Cerebellar cortex (tissue), 1 donor: ENCODE measurements around the gene STARD8.

Source experiments
- DNase-seq: peaks from one replicate; pipeline ENCODE4 v3.0.0-alpha.2; 2015; ENCODE audit warnings: low spot score

STARD8 gene

GRCh38 chrX:68753218-68753617 is 105.8 kb downstream of the STARD8 start:
- DNase-seq = no peak

DNA sequence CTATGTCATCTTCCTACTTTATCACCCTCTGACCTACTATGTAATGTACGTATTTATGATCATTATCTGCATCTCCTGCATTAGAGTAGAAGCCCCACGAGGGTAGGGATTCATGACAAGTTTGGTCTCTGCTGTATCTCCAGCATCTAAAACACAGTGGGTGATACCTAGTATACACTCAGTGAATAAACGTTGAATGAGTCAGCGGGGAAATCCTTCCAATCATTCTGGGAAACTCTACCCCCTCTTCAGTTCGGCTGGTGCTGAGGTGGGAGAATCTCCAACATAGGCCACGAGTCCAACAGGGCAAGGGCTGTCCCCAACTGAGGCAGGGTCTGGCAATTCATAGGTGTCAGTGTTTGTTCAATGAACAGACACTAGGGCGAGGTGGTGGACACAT is 106.9 kb downstream of the STARD8 start:
- no peak for DNase-seq

DNA sequence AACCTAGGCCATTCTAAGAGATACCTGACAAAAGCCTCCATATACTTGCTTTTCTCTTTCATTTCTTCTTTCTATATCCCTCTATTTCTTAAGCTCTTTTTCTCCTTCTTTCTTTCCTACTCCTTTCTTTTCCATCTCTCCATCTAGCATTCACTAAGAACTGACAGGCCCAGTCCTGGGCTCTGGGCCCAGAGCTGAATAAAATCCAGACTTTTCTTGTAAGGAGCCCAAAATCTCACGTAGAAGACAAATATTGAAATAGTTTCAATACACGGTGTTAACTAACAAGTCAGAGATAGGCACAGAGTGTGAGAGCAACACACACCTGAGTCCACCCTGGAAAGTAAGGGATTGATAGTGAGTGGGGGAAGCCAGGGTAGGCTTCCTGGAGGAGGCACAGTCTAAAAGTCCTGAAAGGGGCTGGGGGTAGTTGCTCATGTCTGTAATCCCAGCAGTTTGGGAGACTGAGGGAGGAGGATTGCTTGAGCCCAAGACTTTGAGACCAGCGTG is 108.2 kb downstream of the STARD8 start:
- no peak for DNase-seq

DNA sequence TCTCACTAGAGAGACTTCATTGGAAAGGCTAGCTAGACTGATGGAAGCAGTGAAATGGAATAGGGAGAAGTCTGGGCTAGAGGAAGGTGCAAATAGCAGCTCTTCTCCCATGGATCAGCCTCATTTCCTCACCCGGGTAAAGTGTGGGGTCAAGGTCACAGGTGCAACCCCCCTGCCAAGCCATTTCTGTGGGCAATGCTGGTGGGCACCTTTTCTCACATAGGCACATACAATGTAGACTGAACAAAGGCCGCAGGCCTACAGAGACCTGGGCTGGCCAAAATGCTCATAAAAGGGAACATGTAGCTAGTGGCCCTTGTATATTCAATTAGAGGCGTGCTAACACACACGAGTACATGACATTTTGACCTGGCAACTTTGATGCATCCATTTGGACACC is 109.9 kb downstream of the STARD8 start:
- no peak for DNase-seq

DNA sequence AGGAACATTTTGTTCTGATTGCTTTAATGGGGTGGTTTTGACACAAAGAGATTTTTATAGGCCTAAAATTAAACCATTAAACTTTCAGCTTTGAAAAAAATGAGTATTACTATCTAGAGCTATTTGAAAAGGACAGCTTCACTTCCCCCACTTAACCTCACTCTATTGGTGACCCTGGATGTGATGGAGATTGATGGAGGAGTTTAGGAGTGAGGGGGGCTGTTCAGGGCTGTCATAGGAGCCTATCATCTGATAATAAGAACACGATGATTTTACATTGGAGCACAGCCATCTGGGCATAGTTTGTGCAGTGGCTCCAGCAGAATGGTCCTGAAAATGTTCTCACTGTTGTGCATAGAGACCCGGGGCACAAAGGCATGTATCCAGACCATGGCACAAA is 110.3 kb downstream of the STARD8 start:
- DNase-seq = no peak

DNA sequence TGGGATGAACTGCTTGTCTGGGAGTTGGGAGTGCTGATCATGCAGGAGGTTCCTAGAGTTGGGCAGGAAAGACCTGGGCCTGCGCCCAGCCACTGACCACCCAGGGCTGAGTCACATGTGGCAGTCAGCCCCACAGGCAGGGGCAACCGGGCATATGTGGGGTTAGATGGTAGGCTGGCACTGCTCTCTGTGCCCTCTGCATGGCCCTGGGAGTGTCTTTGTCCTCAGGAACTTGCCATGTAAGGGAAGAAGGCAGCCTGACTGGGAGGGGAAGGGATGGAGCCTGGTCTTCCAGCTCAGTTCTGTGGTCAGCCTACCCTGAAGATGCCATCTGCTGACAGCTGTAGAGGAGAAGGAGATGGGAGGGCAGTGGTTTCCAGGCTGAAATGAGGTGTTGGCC is 111.2 kb downstream of the STARD8 start:
- DNase-seq = no peak

- no peak for DNase-seq
Measured at GRCh38 chrX:68761086-68761485, 113.6 kb downstream of the STARD8 start.

- DNase-seq = no peak
Measured at GRCh38 chrX:68762766-68763165, 115.3 kb downstream of the STARD8 start.

- no peak for DNase-seq
Measured at GRCh38 chrX:68763481-68763880, 116.0 kb downstream of the STARD8 start.
